Measurements from ENCODE around the gene PSD.

DNA sequence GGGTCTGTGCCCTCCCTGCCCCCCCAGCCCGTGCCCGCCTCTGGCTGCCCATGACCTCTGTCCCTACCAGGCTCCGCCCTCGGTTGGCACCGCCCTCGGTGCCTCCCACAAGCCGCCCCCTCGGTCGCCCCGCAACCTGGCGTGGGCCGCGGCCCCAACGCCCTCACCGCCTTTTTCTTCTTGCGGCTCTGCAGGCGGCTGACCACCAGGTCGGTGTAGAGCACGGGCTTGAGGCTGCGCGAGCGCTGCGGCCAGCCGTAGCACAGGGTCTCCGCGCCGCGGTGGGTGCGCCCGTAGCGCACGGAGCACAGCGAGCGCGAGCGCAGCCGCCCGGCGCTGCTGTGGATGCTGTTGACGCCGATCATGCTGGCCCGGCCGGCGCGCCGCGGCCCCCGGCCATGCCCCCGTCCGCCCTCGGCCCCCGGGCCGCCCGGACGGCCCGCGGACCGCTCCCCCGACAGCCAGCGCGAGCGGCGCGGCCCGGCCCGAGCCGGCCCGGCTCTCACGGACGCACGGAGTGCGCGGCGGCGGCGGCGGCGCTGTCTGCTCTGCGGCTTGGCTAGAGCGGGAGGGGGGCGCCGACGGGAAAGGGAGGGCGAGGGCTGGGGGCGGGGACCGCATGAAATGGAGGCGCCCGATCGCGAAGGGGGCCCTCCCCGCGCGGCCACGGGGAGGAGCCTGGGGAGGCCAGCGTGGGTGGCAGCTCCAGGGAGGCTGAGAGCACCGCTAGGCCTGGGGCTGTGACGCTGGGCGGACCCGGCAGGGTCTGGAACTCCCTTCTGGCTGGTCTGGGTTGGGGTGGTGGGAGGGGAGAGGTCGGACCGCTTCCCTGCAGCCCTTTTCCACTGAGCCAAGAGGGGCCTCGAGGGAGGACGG is 9.6 kb downstream of the PSD start:
- TF ChIP-seq, protein P1, sequence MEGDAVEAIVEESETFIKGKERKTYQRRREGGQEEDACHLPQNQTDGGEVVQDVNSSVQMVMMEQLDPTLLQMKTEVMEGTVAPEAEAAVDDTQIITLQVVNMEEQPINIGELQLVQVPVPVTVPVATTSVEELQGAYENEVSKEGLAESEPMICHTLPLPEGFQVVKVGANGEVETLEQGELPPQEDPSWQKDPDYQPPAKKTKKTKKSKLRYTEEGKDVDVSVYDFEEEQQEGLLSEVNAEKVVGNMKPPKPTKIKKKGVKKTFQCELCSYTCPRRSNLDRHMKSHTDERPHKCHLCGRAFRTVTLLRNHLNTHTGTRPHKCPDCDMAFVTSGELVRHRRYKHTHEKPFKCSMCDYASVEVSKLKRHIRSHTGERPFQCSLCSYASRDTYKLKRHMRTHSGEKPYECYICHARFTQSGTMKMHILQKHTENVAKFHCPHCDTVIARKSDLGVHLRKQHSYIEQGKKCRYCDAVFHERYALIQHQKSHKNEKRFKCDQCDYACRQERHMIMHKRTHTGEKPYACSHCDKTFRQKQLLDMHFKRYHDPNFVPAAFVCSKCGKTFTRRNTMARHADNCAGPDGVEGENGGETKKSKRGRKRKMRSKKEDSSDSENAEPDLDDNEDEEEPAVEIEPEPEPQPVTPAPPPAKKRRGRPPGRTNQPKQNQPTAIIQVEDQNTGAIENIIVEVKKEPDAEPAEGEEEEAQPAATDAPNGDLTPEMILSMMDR (conservative IDR thresholded peaks at IDR 0.05; ENCODE audit: low read length) = no peak
- no peak for TF ChIP-seq EZH2phosphoT487 (IDR thresholded peaks at IDR 0.05; ENCODE audit: borderline replicate concordance, low read depth, low read length)

All from OCI-LY7 (cell line).